WTC11 (cell line): ENCODE data around the gene FZD10. TPM values are rescaled to one million over a fixed set of nuclear protein-coding genes. Genes with fewer than 3 reads are reported as not detected.

Source experiments
- ATAC-seq: fragments of 200-7000 bp; cut with Tn5 transposase; 2 replicates; pipeline ENCODE4 v1.10.0; 2021; ENCODE audit warnings: mild to moderate bottlenecking, moderate library complexity
- CTCF ChIA-PET: fragments of 300-600 bp; sonication (Branson Sonifier 250); formaldehyde crosslinking; loops from one replicate; lab custom pipeline; 2021; ENCODE audit warnings: antibody characterized with exemption; lab: Charles Lee
- POLR2A ChIA-PET: fragments of 350-600 bp; sonication (Branson Sonifier 250); formaldehyde crosslinking; loops from one replicate; lab custom pipeline; 2021; ENCODE audit warnings: antibody characterized with exemption; lab: Charles Lee
- DNase-seq: peaks from one replicate; pipeline ENCODE4 v3.0.0; 2021; ENCODE audit warnings: low spot score
- H3K27ac Mint-ChIP-seq: 2 replicates; pipeline ENCODE4 v1.8.0; 2021; ENCODE audit warnings: mixed read lengths
- H3K27me3 Mint-ChIP-seq: 2 replicates; pipeline ENCODE4 v1.8.0; 2021; ENCODE audit warnings: low read depth, mild to moderate bottlenecking, moderate library complexity, mixed read lengths
- H3K36me3 Mint-ChIP-seq: 2 replicates; pipeline ENCODE4 v1.8.0; 2021; ENCODE audit warnings: mixed read lengths
- H3K4me1 Mint-ChIP-seq: 2 replicates; pipeline ENCODE4 v1.8.0; 2022; ENCODE audit warnings: mixed read lengths
- H3K4me3 Mint-ChIP-seq: 2 replicates; pipeline ENCODE4 v1.8.0; 2021; ENCODE audit warnings: mild to moderate bottlenecking, moderate library complexity, mixed read lengths
- H3K9me3 Mint-ChIP-seq: 2 replicates; pipeline ENCODE4 v1.8.0; 2021; ENCODE audit warnings: mixed read lengths
- AR ChIP-seq: fragments of 250-450 bp; sonication (Bioruptor Pico); IDR thresholded peaks from 2 replicates; pipeline ENCODE4 v1.9.0; 2021; ENCODE audit warnings: mild to moderate bottlenecking
- CDX4 ChIP-seq: fragments of 250-450 bp; sonication (Bioruptor Pico); IDR thresholded peaks from 2 replicates; pipeline ENCODE4 v1.9.0; 2021; ENCODE audit warnings: moderate library complexity, mild to moderate bottlenecking, inconsistent platforms, borderline replicate concordance
- CREB1 ChIP-seq: sonication (generic); formaldehyde crosslinking; IDR thresholded peaks from 2 replicates; pipeline ENCODE4 v1.8.0; 2023; ENCODE audit warnings: mild to moderate bottlenecking, missing genetic modification reagents
- CTCF ChIP-seq: fragments of 200-600 bp; IDR thresholded peaks from 2 replicates; pipeline ENCODE4 v1.8.0; 2022; ENCODE audit warnings: antibody characterized with exemption
- EMX1 ChIP-seq: fragments of 250-450 bp; sonication (Bioruptor Pico); IDR thresholded peaks from 2 replicates; pipeline ENCODE4 v1.8.0; 2021; ENCODE audit warnings: mild to moderate bottlenecking
- ESRRA ChIP-seq: sonication (generic); formaldehyde crosslinking; IDR thresholded peaks from 2 replicates; pipeline ENCODE4 v1.8.1; 2022; ENCODE audit warnings: mild to moderate bottlenecking, missing genetic modification reagents, borderline replicate concordance
- GABPB1 ChIP-seq: sonication (generic); formaldehyde crosslinking; IDR thresholded peaks from 2 replicates; pipeline ENCODE4 v1.8.1; 2023; ENCODE audit warnings: mild to moderate bottlenecking, missing genetic modification reagents
- MYBL2 ChIP-seq: sonication (generic); formaldehyde crosslinking; IDR thresholded peaks from 2 replicates; pipeline ENCODE4 v1.8.1; 2023; ENCODE audit warnings: mild to moderate bottlenecking, moderate library complexity, missing genetic modification reagents
- NR1H2 ChIP-seq: sonication (generic); formaldehyde crosslinking; IDR thresholded peaks from 2 replicates; pipeline ENCODE4 v1.9.0; 2021; ENCODE audit warnings: mild to moderate bottlenecking, moderate library complexity, missing genetic modification reagents
- PRDM15 ChIP-seq: sonication (generic); formaldehyde crosslinking; IDR thresholded peaks from 2 replicates; pipeline ENCODE4 v1.8.0; 2022; ENCODE audit warnings: missing genetic modification reagents
- PREB ChIP-seq: sonication (generic); formaldehyde crosslinking; IDR thresholded peaks from 2 replicates; pipeline ENCODE4 v1.8.1; 2022; ENCODE audit warnings: mild to moderate bottlenecking, missing genetic modification reagents, moderate library complexity, borderline replicate concordance
- TP53 ChIP-seq: sonication (generic); formaldehyde crosslinking; IDR thresholded peaks from 2 replicates; pipeline ENCODE4 v1.8.1; 2023; ENCODE audit warnings: mild to moderate bottlenecking, missing genetic modification reagents
- USF1 ChIP-seq: sonication (generic); formaldehyde crosslinking; IDR thresholded peaks from 2 replicates; pipeline ENCODE4 v1.8.0; 2022; ENCODE audit warnings: mild to moderate bottlenecking, missing genetic modification reagents
- ZNF219 ChIP-seq: sonication (generic); formaldehyde crosslinking; IDR thresholded peaks from 2 replicates; pipeline ENCODE4 v1.8.0; 2023; ENCODE audit warnings: missing genetic modification reagents, mild to moderate bottlenecking, borderline replicate concordance
- ZNF232 ChIP-seq: sonication (generic); formaldehyde crosslinking; IDR thresholded peaks from 2 replicates; pipeline ENCODE4 v1.8.0; 2022; ENCODE audit warnings: mild to moderate bottlenecking, missing genetic modification reagents
- ZSCAN18 ChIP-seq: fragments of 250-450 bp; sonication (Bioruptor Pico); IDR thresholded peaks from 2 replicates; pipeline ENCODE4 v2.1.2; 2022; ENCODE audit warnings: mild to moderate bottlenecking, moderate library complexity
- total RNA-seq: library from RNA; stranded (reverse); gene quantifications from 3 replicates; pipeline ENCODE4 v1.2.3, GENCODE V29; 2021

Gene FZD10
- total RNA-seq, 1 experiment from 2014 or later = 1.1 TPM

GRCh38 chr12:130198026-130198662, 35.9 kb downstream of the FZD10 start:
- ATAC-seq (no peak), DNase-seq (no peak)
- no peak overlapping the region for H3K27ac Mint-ChIP-seq
- TF ChIP-seq CDX4 = no peak
- no peak overlapping the region for H3K4me3 Mint-ChIP-seq
- H3K27me3 Mint-ChIP-seq = peaks cover 15% of the 10 kb centered on the region
- ChIA-PET POLR2A (no interaction called here), CTCF (interaction anchor here (0.8 kb wide), 1 partner anchor 184 kb away, joined by 4 read pairs; no protein-coding TSS in a partner anchor)
- peaks cover 26% of the 10 kb centered on the region for H3K9me3 Mint-ChIP-seq
- H3K36me3 Mint-ChIP-seq = peaks cover 37% of the 10 kb centered on the region
- H3K4me1 Mint-ChIP-seq = no peaks in the 10 kb centered on the region

GRCh38 chr12:130198663-130199060, 36.4 kb downstream of the FZD10 start:
- TF ChIP-seq AR (CRISPR knock-in tag) (no peak), PREB (CRISPR knock-in tag) (no peak), USF1 (CRISPR knock-in tag) (no peak), ESRRA (no peak), ZNF219 (CRISPR knock-in tag) (no peak), EMX1 (CRISPR knock-in tag) (no peak), GABPB1 (no peak), ZSCAN18 (no peak), CTCF (no peak), ZNF232 (CRISPR knock-in tag) (no peak), NR1H2 (CRISPR knock-in tag) (no peak), TP53 (no peak), MYBL2 (CRISPR knock-in tag) (no peak), PRDM15 (no peak), CREB1 (CRISPR knock-in tag) (no peak)
- Mint-ChIP-seq H3K27me3 (peaks cover 15% of the 10 kb centered on the region), H3K4me3 (no peak overlapping the region), H3K4me1 (no peaks in the 10 kb centered on the region), H3K27ac (no peak overlapping the region), H3K9me3 (peaks cover 30% of the 10 kb centered on the region), H3K36me3 (peaks cover 41% of the 10 kb centered on the region)
- DNase-seq = no peak
- CTCF ChIA-PET = no interaction called here
- no peak for ATAC-seq
- POLR2A ChIA-PET = no interaction called here
